Bronchial epithelial cell (primary cell): ENCODE data around the gene OPHN1. TPM values are rescaled to one million over a fixed set of nuclear protein-coding genes. Genes with fewer than 3 reads are reported as not detected.
A peak's percentile ranks its signal among the peaks of the same experiment; 100 is the strongest.
"Not testable (repeated sequence)": the region's sequence is repeated elsewhere in the genome, so short reads cannot be mapped to it uniquely, and the experiment has no call there.

Experiments
- DNase-seq: peaks from one replicate; pipeline ENCODE4 v3.0.0-alpha.2; 2010; ENCODE audit warnings: low read depth
- FAIRE-seq: peaks from 2 replicates; lab custom pipeline; 2011; peaks lifted over from hg19 to GRCh38; lab: Jason Lieb, UNC
- H3K27me3 ChIP-seq: 2 replicates; pipeline ENCODE4 v1.5.1; 2011; ENCODE audit warnings: low read length; ENCODE audit not compliant: control insufficient read depth, insufficient read depth
- H3K36me3 ChIP-seq: 2 replicates; pipeline ENCODE4 v1.5.1; 2011; ENCODE audit warnings: low read length; ENCODE audit not compliant: control insufficient read depth, insufficient read depth
- H3K4me3 ChIP-seq: 2 replicates; pipeline ENCODE4 v1.5.1; 2011; ENCODE audit warnings: mild to moderate bottlenecking, low read depth, low read length, control low read depth
- total RNA-seq: library from RNA; depleted of rRNA; stranded (reverse); fragments of >200 nt; gene quantifications from 2 replicates; pipeline ENCODE4 v1.2.1, GENCODE V29; 2014
- TF ChIP-seq, protein P1 (sequence below): IDR thresholded peaks from 2 replicates; pipeline ENCODE4 v1.5.1; 2011; ENCODE audit warnings: mild to moderate bottlenecking, moderate library complexity, low read length, control low read depth, inconsistent platforms; ENCODE audit not compliant: insufficient read depth, severe bottlenecking

The OPHN1 gene
- total RNA-seq, 1 donor from 2014 or later = 3.2 TPM

GRCh38 chrX:68286980-68287379, 146.3 kb downstream of the OPHN1 start:
- Histone ChIP-seq H3K27me3 (no peaks in the 10 kb centered on the region), H3K4me3 (no peak overlapping the region), H3K36me3 (no peaks in the 10 kb centered on the region)
- FAIRE-seq = no peak
- TF ChIP-seq, protein P1, sequence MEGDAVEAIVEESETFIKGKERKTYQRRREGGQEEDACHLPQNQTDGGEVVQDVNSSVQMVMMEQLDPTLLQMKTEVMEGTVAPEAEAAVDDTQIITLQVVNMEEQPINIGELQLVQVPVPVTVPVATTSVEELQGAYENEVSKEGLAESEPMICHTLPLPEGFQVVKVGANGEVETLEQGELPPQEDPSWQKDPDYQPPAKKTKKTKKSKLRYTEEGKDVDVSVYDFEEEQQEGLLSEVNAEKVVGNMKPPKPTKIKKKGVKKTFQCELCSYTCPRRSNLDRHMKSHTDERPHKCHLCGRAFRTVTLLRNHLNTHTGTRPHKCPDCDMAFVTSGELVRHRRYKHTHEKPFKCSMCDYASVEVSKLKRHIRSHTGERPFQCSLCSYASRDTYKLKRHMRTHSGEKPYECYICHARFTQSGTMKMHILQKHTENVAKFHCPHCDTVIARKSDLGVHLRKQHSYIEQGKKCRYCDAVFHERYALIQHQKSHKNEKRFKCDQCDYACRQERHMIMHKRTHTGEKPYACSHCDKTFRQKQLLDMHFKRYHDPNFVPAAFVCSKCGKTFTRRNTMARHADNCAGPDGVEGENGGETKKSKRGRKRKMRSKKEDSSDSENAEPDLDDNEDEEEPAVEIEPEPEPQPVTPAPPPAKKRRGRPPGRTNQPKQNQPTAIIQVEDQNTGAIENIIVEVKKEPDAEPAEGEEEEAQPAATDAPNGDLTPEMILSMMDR = no peak
- DNase-seq = no peak

DNA sequence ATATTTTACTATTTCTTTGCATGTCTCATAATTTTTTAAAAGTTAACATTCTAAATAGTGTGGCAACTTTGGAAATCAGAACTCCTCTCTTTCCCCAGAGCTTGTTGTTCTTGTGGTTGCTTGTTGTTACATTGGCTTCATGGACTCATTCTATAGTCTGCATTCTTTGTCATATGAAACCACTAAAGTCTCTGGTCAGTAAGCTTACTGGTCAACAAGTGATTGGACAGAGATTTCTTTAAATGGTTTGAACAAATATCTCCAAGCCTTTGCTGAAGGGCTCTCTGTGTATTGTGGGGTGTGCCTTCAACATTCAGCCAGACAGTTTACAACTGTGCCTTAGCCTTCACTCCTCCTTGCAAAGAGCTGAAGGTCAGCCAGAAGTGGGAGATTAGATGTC, 147.2 kb downstream of the OPHN1 start:
- Histone ChIP-seq H3K27me3 (no peaks in the 10 kb centered on the region), H3K4me3 (no peak overlapping the region), H3K36me3 (no peaks in the 10 kb centered on the region)
- FAIRE-seq (no peak), DNase-seq (no peak)
- TF ChIP-seq, protein P1 = no peak

DNA sequence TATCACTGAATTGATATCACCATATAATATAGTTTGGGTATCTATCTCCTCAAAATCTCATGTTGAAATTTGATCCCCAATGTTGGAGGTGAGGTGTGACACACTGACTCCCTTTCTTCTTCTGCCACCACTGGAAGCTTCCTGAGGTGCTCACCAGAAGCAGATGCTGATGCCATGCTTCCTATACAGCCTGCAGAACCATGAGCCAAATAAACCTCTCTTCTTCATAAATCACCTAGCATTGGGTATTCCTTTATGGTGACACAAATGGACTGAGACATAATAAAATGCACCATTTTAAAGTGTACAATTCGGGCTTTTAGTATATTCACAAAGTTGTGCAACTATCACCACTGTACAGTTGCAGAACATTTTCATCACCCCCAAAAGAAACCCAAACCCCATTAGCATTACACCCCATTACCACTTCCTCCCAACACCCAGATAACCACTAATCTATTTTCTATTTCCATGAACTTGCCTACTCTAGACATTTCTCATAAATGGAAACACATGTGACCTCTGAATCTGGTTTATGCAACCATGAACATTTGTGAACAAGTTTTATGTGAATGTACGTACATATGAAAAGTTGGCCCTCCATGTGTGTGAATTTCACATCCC, 148.9 kb downstream of the OPHN1 start:
- TF ChIP-seq, protein P1 = no peak
- Histone ChIP-seq H3K36me3 (no peaks in the 10 kb centered on the region), H3K27me3 (no peaks in the 10 kb centered on the region), H3K4me3 (no peak overlapping the region)
- DNase-seq = no peak
- FAIRE-seq = peak; percentile 43

DNA sequence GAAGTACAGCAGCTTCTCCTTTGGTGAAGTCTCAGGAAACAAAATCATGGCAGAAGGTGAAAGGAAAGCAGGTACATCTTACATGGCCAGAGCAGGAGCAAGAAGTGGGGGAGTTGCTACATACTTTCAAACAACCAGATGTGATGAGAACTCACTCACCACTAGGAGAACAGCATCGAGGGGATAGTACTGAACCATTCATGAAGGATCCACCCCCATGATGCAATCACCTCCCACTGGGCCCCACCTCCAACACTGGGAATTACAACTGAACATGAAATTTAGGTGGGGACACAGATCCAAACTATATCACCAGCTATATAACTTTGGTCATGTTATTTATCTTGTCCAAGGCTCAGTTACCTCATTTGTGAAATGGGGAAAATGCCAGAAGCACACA, 159.4 kb downstream of the OPHN1 start:
- H3K36me3 ChIP-seq = no peaks in the 10 kb centered on the region
- peak; percentile 2 for DNase-seq
- TF ChIP-seq, protein P1 = no peak
- H3K4me3 ChIP-seq = no peak overlapping the region
- no peaks in the 10 kb centered on the region for H3K27me3 ChIP-seq
- no peak for FAIRE-seq

- not testable (repeated sequence) for H3K36me3 ChIP-seq, FAIRE-seq, H3K4me3 ChIP-seq, DNase-seq, H3K27me3 ChIP-seq
Observed at GRCh38 chrX:68264793-68265192, 168.5 kb downstream of the OPHN1 start.

DNA sequence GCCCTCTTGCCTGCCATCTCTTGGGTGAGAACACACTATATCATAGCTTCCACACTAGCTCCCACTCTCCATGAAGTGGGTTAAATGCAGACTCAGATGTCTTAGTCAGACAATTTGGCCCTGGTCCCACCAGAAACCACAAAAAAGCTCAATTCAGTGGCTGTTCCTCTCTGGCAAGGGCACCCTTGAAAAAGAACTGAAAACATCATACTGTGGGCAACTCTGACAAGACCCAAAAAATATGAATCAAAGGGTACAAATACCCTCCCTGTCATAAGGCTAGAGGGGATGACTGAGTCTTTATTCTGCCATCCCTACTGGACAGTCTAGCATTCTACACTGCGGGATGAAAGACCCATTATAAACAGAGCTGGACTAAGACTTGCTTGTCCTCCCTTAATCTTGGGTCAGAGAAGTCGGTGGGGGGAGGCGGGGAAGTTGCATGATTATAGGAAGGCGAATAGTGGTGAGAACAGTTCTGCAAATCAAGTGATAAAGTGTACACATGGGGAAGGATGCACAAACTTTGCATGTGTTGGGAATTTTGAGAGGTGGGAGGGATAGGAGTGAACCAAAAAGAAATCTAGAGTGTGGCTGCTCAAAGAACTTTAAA, 172.1 kb downstream of the OPHN1 start:
- no peak overlapping the region for H3K4me3 ChIP-seq
- no peaks in the 10 kb centered on the region for H3K27me3 ChIP-seq
- H3K36me3 ChIP-seq = no peaks in the 10 kb centered on the region
- DNase-seq (peak; percentile 4), FAIRE-seq (no peak)
- TF ChIP-seq, protein P1 = no peak
